H1 (cell line): ENCODE data around the gene AIPL1. TPM values are rescaled to one million over a fixed set of nuclear protein-coding genes. Genes with fewer than 3 reads are reported as not detected.
A peak's percentile ranks its signal among the peaks of the same experiment; 100 is the strongest.

Experiments used
- CTCF ChIA-PET: fragments of 300-600 bp; sonication (Branson Sonifier 250); formaldehyde crosslinking; loops from one replicate; lab custom pipeline; 2021; ENCODE audit not compliant: partially characterized antibody; lab: Charles Lee
- POLR2A ChIA-PET: fragments of 300-600 bp; sonication (Branson Sonifier 250); formaldehyde crosslinking; loops from one replicate; lab custom pipeline; 2021; ENCODE audit warnings: inconsistent platforms; ENCODE audit not compliant: partially characterized antibody; lab: Charles Lee
- DNase-seq, 2 experiments: peaks; one replicate each; pipeline versions ENCODE4 v3.0.0 to v3.0.0-alpha.2; 2010 to 2022; ENCODE audit warnings: low spot score in 2 of 2, low read depth in 1 of 2, mixed read lengths in 1 of 2
- FAIRE-seq: peaks from 2 replicates; lab custom pipeline; 2011; peaks lifted over from hg19 to GRCh38; lab: Jason Lieb, UNC
- H2AFZ ChIP-seq: 2 replicates; pipeline ENCODE4 v1.8.1; 2012; ENCODE audit warnings: low read length, inconsistent platforms
- H2AK5ac ChIP-seq: 2 replicates; pipeline ENCODE4 v1.6.1; 2013; ENCODE audit warnings: low read depth, low read length
- H2BK120ac ChIP-seq: replicated peaks from 2 replicates; pipeline ENCODE3; 2013; ENCODE audit warnings: low read depth, low read length, inconsistent platforms
- H2BK12ac ChIP-seq: 2 replicates; pipeline ENCODE4 v1.6.1; 2013; ENCODE audit warnings: low read depth, low read length
- H2BK15ac ChIP-seq: 2 replicates; pipeline ENCODE4 v1.6.1; 2013; ENCODE audit warnings: low read length
- H2BK20ac ChIP-seq: 2 replicates; pipeline ENCODE4 v1.6.1; 2013; ENCODE audit warnings: low read length
- H2BK5ac ChIP-seq: 2 replicates; pipeline ENCODE4 v1.6.1; 2013; ENCODE audit warnings: low read depth, low read length
- H3K14ac ChIP-seq: 2 replicates; pipeline ENCODE4 v1.6.1; 2013; ENCODE audit warnings: inconsistent platforms; ENCODE audit not compliant: insufficient read length
- H3K18ac ChIP-seq: 2 replicates; pipeline ENCODE4 v1.6.1; 2013; ENCODE audit warnings: low read length; ENCODE audit errors: extremely low read depth
- H3K23ac ChIP-seq: 2 replicates; pipeline ENCODE4 v1.6.1; 2013; ENCODE audit warnings: inconsistent platforms; ENCODE audit not compliant: insufficient read length
- H3K23me2 ChIP-seq: 2 replicates; pipeline ENCODE4 v1.6.1; 2013; ENCODE audit warnings: low read depth, low read length
- H3K27ac ChIP-seq: 2 replicates; pipeline ENCODE4 v1.6.1; 2011; ENCODE audit warnings: low read depth, low read length, inconsistent platforms
- H3K27me3 ChIP-seq, 4 experiments: replicated peaks in 1 of 4; 1 replicate in 1 of 4; 2 replicates in 3 of 4; pipeline versions ENCODE4 v1.6.1 to v1.8.1; 2011 to 2013; ENCODE audit warnings: low read length in 3 of 4, mild to moderate bottlenecking in 3 of 4, inconsistent platforms in 2 of 4, mixed read lengths in 2 of 4, moderate library complexity in 1 of 4; ENCODE audit not compliant: control insufficient read depth in 3 of 4, insufficient read depth in 3 of 4; ENCODE audit errors: extremely low read depth in 1 of 4
- H3K36me3 ChIP-seq, 4 experiments: 2 replicates each; pipeline versions ENCODE4 v1.6.1 to v1.8.1; 2011 to 2013; ENCODE audit warnings: mild to moderate bottlenecking in 4 of 4, low read length in 3 of 4, moderate library complexity in 2 of 4, control low read depth in 1 of 4, inconsistent platforms in 1 of 4; ENCODE audit not compliant: insufficient read depth in 4 of 4, control insufficient read depth in 2 of 4
- H3K4ac ChIP-seq: replicated peaks from 2 replicates; pipeline ENCODE3; 2013; ENCODE audit warnings: low read length, low read depth, mixed read lengths, inconsistent platforms; ENCODE audit not compliant: insufficient read length
- H3K4me1 ChIP-seq, 4 experiments: replicated peaks in 1 of 4; 1 replicate in 1 of 4; 2 replicates in 3 of 4; pipeline versions ENCODE4 v1.6.1 to v1.8.1; 2011 to 2013; ENCODE audit warnings: low read length in 3 of 4, inconsistent platforms in 2 of 4, mixed read lengths in 1 of 4; ENCODE audit not compliant: insufficient read depth in 4 of 4, control insufficient read depth in 3 of 4
- H3K4me2 ChIP-seq, 2 experiments: 2 replicates each; pipeline versions ENCODE4 v1.6.1 to v1.8.1; 2011 to 2013; ENCODE audit warnings: low read depth in 2 of 2, low read length in 2 of 2, control low read depth in 1 of 2, inconsistent platforms in 1 of 2, mild to moderate bottlenecking in 1 of 2; ENCODE audit not compliant: insufficient read depth in 1 of 2
- H3K4me3 ChIP-seq, 4 experiments: fragments of 200-600, 300-600 bp in 1 of 4; sonication (generic), shearing (Covaris generic), sonication (Bioruptor Twin) in 1 of 4; 2 replicates each; pipeline versions ENCODE4 v1.5.1 to v1.8.1; 2011 to 2016; ENCODE audit warnings: low read length in 4 of 4, low read depth in 3 of 4, control low read depth in 2 of 4, inconsistent platforms in 2 of 4, mild to moderate bottlenecking in 2 of 4, mixed read lengths in 1 of 4, moderate library complexity in 1 of 4; ENCODE audit not compliant: insufficient read depth in 2 of 4; ENCODE audit errors: extremely low read depth in 1 of 4
- H3K56ac ChIP-seq: replicated peaks from 2 replicates; pipeline ENCODE3; 2013; ENCODE audit warnings: low read depth, mild to moderate bottlenecking, mixed read lengths, low read length, inconsistent platforms; ENCODE audit not compliant: insufficient read length
- H3K79me1 ChIP-seq: 2 replicates; pipeline ENCODE4 v1.6.1; 2013; ENCODE audit warnings: low read depth, low read length, control low read depth
- H3K79me2 ChIP-seq, 2 experiments: 2 replicates each; pipeline versions ENCODE4 v1.6.1 to v1.8.1; 2012 to 2013; ENCODE audit warnings: low read length in 2 of 2, mild to moderate bottlenecking in 2 of 2, inconsistent platforms in 1 of 2; ENCODE audit not compliant: insufficient read depth in 2 of 2, control insufficient read depth in 1 of 2
- H3K9ac ChIP-seq, 4 experiments: replicated peaks in 1 of 4; 1 replicate in 1 of 4; 2 replicates in 3 of 4; pipeline versions ENCODE4 v1.6.1 to v1.8.1; 2011 to 2013; ENCODE audit warnings: low read depth in 3 of 4, low read length in 3 of 4, control low read depth in 2 of 4, mild to moderate bottlenecking in 2 of 4, moderate library complexity in 2 of 4, inconsistent platforms in 1 of 4; ENCODE audit errors: extremely low read depth in 1 of 4
- H3K9me3 ChIP-seq, 2 experiments: 2 replicates each; pipeline versions ENCODE4 v1.6.1 to v1.8.1; 2012 to 2013; ENCODE audit warnings: mild to moderate bottlenecking in 2 of 2, moderate library complexity in 2 of 2, control low read depth in 1 of 2, inconsistent platforms in 1 of 2, low read depth in 1 of 2, low read length in 1 of 2, mixed read lengths in 1 of 2; ENCODE audit not compliant: insufficient read depth in 2 of 2
- H4K20me1 ChIP-seq, 2 experiments: replicated peaks in 1 of 2; 2 replicates each; pipeline versions ENCODE3 to v1.8.1; 2011 to 2013; ENCODE audit warnings: inconsistent platforms in 2 of 2, low read length in 2 of 2, mild to moderate bottlenecking in 1 of 2; ENCODE audit not compliant: insufficient read depth in 2 of 2, control insufficient read depth in 1 of 2
- H4K5ac ChIP-seq: 2 replicates; pipeline ENCODE4 v1.6.1; 2013; ENCODE audit warnings: low read length, low read depth, mixed read lengths, inconsistent platforms; ENCODE audit not compliant: insufficient read length
- H4K8ac ChIP-seq: 2 replicates; pipeline ENCODE4 v1.8.0; 2013; ENCODE audit warnings: mild to moderate bottlenecking, moderate library complexity, low read length, inconsistent platforms; ENCODE audit not compliant: insufficient read depth; ENCODE audit errors: extremely low read depth
- H4K91ac ChIP-seq: replicated peaks from 2 replicates; pipeline ENCODE3; 2013; ENCODE audit warnings: low read length, mixed read lengths, inconsistent platforms; ENCODE audit not compliant: insufficient read length
- EP300 ChIP-seq, 2 experiments: IDR thresholded peaks; 1 replicate in 1 of 2; 2 replicates in 1 of 2; pipeline ENCODE4 v1.6.1; 2011 to 2012; ENCODE audit warnings: low read depth in 2 of 2, low read length in 2 of 2, mild to moderate bottlenecking in 2 of 2, borderline replicate concordance in 1 of 2, inconsistent platforms in 1 of 2, moderate library complexity in 1 of 2
- SP1 ChIP-seq: IDR thresholded peaks from 2 replicates; pipeline ENCODE4 v1.6.1; 2011; ENCODE audit warnings: low read depth, low read length
- WGBS, 2 experiments: shearing (Covaris generic) in 1 of 2; methylation state at CpG; one replicate each; pipeline versions ENCODE4 v1.1.6 to v1.1.7; 2013 to 2015; ENCODE audit warnings: low lambda C conversion rate in 2 of 2, mixed read lengths in 2 of 2, inconsistent platforms in 1 of 2, low coverage in 1 of 2, missing lambda C conversion rate in 1 of 2; ENCODE audit not compliant: insufficient replicate concordance in 2 of 2, insufficient coverage in 1 of 2, insufficient read length in 1 of 2; ENCODE audit errors: extremely low coverage in 1 of 2, missing lambda C conversion rate in 1 of 2; 5-methylcytosine and 5-hydroxymethylcytosine counted together
- polyA plus RNA-seq, 7 experiments: library from polyadenylated mRNA; depleted of rRNA in 3 of 7; stranded (reverse) in 5 of 7; unstranded in 2 of 7; fragments of >200 nt in 5 of 7; fragments of 200-250 nt in 2 of 7; gene quantifications; 1 replicate in 5 of 7; 2 replicates in 1 of 7; 4 replicates in 1 of 7; pipeline versions ENCODE4 v1.2.1 to v1.2.3, GENCODE V29; 2011 to 2013; ENCODE audit warnings: missing spikeins in 2 of 7, mixed read lengths in 2 of 7
- total RNA-seq: library from RNA; stranded (reverse); fragmentation: NEBNext Ultra II Directional; extraction: Animal tissue kit (Norgen Biotek cat#: 25700); gene quantifications from 2 replicates; pipeline ENCODE4 v1.2.1, GENCODE V29; 2021

AIPL1 gene
- total and polyA plus RNA-seq, 2 of the 8 experiments (the other 6 are each of a cell fraction or from before 2014, with no cell fraction given), result 0.56 to 0.71 TPM

GRCh38 chr17:6461792-6462524, 27.0 kb upstream of the AIPL1 start:
- DNase-seq, result no peak
- H3K23me2 ChIP-seq, result no peaks in the 10 kb centered on the region
- no peaks in the 10 kb centered on the region; a peak in 2 of 7 replicates for H3K27me3 ChIP-seq
- H3K23ac ChIP-seq, result no peak overlapping the region
- 54% methylated on average over 10 of the region's 10 CpGs; no CpG with 5 or more reads in 1 of the 2 experiments for WGBS, 2 experiments
- H2BK12ac ChIP-seq, result peak overlapping the region; percentile 97; the same call in 1 of the 2 replicates
- H2BK20ac ChIP-seq, result peak overlapping the region; percentile 75
- peak overlapping the region; percentile 84 for H4K91ac ChIP-seq
- no peak overlapping the region for H3K9ac ChIP-seq
- H2BK15ac ChIP-seq, result 0 out of 2 replicates have a peak overlapping the region, but pooled peaks have one; percentile 75
- POLR2A ChIA-PET, result interaction anchor here (0.9 to 7.4 kb wide), 5 partner anchors 8 to 98 kb away, joined by 3 to 34 read pairs (median 6); partner anchors contain the start of gene PIMREG
- H3K79me1 ChIP-seq, result no peaks in the 10 kb centered on the region
- no peak overlapping the region for H3K27ac ChIP-seq
- FAIRE-seq, result peak; percentile 68
- H2BK120ac ChIP-seq, result peak overlapping the region; percentile 59
- peak overlapping the region in 2 of 4 experiments; percentile 13 to 14; a peak in 1 of 8 replicates for H3K4me3 ChIP-seq
- peaks cover 4 to 26% (median 20%) of the 10 kb centered on the region in 4 experiments for H3K4me1 ChIP-seq
- H2AFZ ChIP-seq, result 0 out of 2 replicates have a peak overlapping the region, but pooled peaks have one; percentile 16
- H3K14ac ChIP-seq, result no peak overlapping the region
- no peak overlapping the region for H3K56ac ChIP-seq
- peak overlapping the region; percentile 95; the same call in 1 of the 2 replicates for H3K18ac ChIP-seq
- no peaks in the 10 kb centered on the region for H3K36me3 ChIP-seq
- H2BK5ac ChIP-seq, result peak overlapping the region; percentile 66; the same call in 1 of the 2 replicates
- no peaks in the 10 kb centered on the region for H4K20me1 ChIP-seq
- no peak overlapping the region for H4K8ac ChIP-seq
- H3K4me2 ChIP-seq, result peak overlapping the region; percentile 32 to 50; a peak in 3 of 4 replicates
- peak overlapping the region; percentile 71; the same call in 1 of the 2 replicates for H2AK5ac ChIP-seq
- H3K9me3 ChIP-seq, result no peaks in the 10 kb centered on the region
- H3K79me2 ChIP-seq, result no peaks in the 10 kb centered on the region
- no peak overlapping the region for H4K5ac ChIP-seq
- CTCF ChIA-PET, result interaction anchor here (1.0 to 8.3 kb wide), 6 partner anchors 8 to 96 kb away, joined by 3 to 68 read pairs (median 3); no protein-coding TSS in a partner anchor
- H3K4ac ChIP-seq, result peak overlapping the region; percentile 25
- no peak for TF ChIP-seq EP300 (IDR thresholded peaks at IDR 0.05; ENCODE audit: borderline replicate concordance in 1 of 2, low read depth in 2 of 2, low read length in 2 of 2)
- TF ChIP-seq SP1, result peak; percentile 49
